ENCODE data around the gene SLCO2A1. TPM values are rescaled to one million over a fixed set of nuclear protein-coding genes. Genes with fewer than 3 reads are reported as not detected.

SLCO2A1 gene
- total RNA-seq, 1 donor, result not detected

DNA sequence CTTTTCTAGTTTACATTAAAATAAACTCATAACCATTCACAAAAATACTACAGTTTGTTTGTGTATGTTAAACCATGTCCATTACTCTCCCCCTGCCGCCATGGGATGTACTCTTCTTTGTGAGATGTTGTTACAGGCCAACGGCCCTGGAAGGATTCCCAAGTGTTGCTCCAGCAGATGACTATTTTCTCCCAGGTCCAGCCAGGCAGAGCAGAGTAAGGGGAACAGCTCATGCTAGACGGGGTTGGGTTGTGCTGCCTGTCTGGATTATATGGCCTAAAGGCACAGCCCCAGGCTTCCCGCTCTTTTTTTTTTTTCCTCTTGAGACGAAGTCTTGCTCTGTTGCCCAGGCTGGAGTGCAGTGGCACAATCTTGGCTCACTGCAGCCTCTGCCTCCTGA lies 24.5 kb upstream of the SLCO2A1 start:
- H3K4me1 ChIP-seq (ENCODE audit: insufficient read depth, low read length), result no peaks in the 10 kb centered on the region
- H3K27me3 ChIP-seq (ENCODE audit: insufficient read depth, low read length), result no peaks in the 10 kb centered on the region
- no peaks in the 10 kb centered on the region for H3K9me3 ChIP-seq (ENCODE audit: low read depth, low read length)
- H3K4me3 ChIP-seq (ENCODE audit: low read length), result no peak overlapping the region

DNA sequence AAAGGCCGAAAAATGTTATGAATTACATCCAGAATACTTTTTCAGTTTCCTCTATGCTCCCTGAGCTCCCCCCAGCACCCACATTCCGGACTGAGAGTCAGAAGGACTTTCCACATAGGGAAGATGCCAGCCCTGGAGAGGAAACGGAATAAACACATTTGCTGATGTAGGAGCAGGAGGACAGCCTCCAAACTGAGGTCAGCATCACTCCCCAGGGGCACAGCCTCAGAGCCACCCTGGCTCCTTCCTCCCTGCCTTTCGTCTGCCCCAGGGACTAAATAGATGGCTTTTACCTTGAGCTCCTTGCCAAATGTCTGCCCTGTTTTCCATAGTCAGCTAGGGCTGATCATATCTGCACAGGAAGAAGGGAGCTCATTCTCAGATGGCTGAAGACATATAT lies 22.6 kb upstream of the SLCO2A1 start:
- H3K4me1 ChIP-seq (ENCODE audit: insufficient read depth, low read length), result no peaks in the 10 kb centered on the region
- no peak overlapping the region for H3K4me3 ChIP-seq (ENCODE audit: low read length)
- H3K27me3 ChIP-seq (ENCODE audit: insufficient read depth, low read length), result no peaks in the 10 kb centered on the region
- no peaks in the 10 kb centered on the region for H3K9me3 ChIP-seq (ENCODE audit: low read depth, low read length)

DNA sequence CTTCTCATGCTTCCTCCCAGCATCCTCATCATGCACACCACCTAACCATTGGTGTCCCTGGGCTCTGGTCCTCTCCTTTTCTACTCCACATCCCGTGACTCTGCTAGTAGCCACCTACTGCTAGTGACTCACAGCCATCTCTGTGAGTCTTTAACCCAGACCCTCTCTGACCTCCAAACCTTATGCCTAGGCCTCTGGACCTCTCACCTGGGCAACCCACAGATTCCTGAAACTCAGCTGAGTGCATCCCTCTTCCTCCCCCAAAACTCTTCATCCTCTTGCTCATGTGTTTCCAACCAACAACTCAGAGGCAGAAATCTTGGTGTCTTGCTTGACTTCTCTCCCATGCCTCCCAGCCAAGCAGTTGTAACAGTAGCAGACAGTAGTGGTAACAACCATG lies 20.0 kb upstream of the SLCO2A1 start:
- no peaks in the 10 kb centered on the region for H3K27me3 ChIP-seq (ENCODE audit: insufficient read depth, low read length)
- H3K4me3 ChIP-seq (ENCODE audit: low read length), result no peak overlapping the region
- H3K9me3 ChIP-seq (ENCODE audit: low read depth, low read length), result no peaks in the 10 kb centered on the region
- H3K4me1 ChIP-seq (ENCODE audit: insufficient read depth, low read length), result no peaks in the 10 kb centered on the region

DNA sequence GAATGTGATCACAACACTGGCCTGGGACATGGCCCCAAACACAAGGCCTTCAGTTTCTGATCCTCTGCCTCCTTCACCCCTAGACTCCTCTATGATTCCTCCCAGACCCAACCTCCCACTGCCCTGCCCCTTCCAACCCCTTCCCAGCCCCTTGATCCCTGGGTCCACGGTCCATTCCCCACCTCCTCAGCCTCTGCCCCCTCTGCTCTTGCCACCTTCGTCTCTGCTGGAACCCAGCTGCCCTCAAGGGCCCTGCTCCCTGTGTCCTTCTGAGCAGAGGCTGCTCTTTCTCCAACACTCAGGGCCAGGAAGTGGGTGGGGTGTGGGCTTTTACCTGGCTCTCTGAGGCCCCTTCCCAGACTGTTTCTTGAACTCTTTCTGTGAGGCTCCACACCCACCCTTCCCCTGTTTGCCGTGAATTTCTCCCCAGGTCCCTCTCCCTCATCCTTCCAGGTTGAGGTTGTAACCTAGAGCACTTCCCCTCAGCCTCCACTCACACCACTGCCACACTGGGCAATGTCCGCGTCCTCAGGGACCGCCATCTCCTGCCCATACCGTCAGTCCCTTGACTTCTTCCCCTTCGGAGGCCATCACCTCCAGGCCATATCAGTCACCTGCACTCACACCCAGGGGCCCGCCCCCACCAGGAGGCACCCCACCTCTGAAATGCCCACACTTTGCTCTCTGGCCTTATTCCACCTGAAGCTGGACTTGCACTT lies 18.7 kb upstream of the SLCO2A1 start:
- no peaks in the 10 kb centered on the region for H3K9me3 ChIP-seq (ENCODE audit: low read depth, low read length)
- H3K4me1 ChIP-seq (ENCODE audit: insufficient read depth, low read length), result no peaks in the 10 kb centered on the region
- no peaks in the 10 kb centered on the region for H3K27me3 ChIP-seq (ENCODE audit: insufficient read depth, low read length)
- H3K4me3 ChIP-seq (ENCODE audit: low read length), result no peak overlapping the region

DNA sequence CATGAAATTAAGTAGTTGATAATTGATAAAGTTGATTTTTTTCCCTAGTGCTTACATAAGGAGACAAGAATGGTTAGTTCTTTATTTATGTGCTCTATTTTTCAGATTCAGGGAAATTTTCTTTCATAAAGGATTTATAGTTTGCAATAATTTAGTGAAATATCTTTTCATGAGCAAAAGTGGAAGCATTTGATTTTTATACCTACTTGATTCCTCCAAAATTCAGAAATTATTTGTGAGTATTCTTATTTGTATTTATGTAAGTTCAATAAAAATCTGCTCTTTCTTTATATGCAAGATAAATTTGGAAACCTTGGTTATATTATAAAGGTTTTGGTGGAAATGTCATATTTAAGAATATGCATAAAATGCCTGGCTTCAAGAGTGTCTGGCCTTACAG lies 14.7 kb upstream of the SLCO2A1 start:
- Histone ChIP-seq H3K27me3 (ENCODE audit: insufficient read depth, low read length) (no peaks in the 10 kb centered on the region), H3K4me3 (ENCODE audit: low read length) (no peak overlapping the region), H3K4me1 (ENCODE audit: insufficient read depth, low read length) (no peaks in the 10 kb centered on the region)

DNA sequence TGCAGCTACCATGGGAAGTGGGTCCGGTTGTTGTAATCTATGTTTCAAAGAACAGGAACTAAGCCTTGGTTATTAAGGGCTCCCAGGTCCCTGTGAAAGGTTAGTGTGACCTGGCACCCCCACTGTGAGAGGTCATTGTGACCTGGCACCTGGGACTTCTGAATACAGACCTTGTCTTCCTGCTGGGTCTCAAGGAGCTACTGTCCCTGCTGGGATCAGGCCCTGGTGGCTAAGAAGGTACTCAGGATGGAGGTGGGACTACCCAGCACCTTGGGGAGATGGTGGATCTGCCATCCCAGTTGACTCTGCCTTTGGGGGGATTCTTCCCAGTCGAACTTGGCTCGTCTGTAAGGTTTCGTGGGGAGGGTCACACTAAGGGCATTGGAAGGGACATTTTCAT lies 10.3 kb upstream of the SLCO2A1 start:
- H3K4me1 ChIP-seq (ENCODE audit: insufficient read depth, low read length), result no peaks in the 10 kb centered on the region
- no peaks in the 10 kb centered on the region for H3K27me3 ChIP-seq (ENCODE audit: insufficient read depth, low read length)
- H3K4me3 ChIP-seq (ENCODE audit: low read length), result no peak overlapping the region
- H3K9me3 ChIP-seq (ENCODE audit: low read depth, low read length), result peaks cover 7% of the 10 kb centered on the region

More for the DNA sequence above, 14.7 kb upstream of the SLCO2A1 start:
- H3K9me3 ChIP-seq (ENCODE audit: low read depth, low read length), result peaks cover 7% of the 10 kb centered on the region

DNA sequence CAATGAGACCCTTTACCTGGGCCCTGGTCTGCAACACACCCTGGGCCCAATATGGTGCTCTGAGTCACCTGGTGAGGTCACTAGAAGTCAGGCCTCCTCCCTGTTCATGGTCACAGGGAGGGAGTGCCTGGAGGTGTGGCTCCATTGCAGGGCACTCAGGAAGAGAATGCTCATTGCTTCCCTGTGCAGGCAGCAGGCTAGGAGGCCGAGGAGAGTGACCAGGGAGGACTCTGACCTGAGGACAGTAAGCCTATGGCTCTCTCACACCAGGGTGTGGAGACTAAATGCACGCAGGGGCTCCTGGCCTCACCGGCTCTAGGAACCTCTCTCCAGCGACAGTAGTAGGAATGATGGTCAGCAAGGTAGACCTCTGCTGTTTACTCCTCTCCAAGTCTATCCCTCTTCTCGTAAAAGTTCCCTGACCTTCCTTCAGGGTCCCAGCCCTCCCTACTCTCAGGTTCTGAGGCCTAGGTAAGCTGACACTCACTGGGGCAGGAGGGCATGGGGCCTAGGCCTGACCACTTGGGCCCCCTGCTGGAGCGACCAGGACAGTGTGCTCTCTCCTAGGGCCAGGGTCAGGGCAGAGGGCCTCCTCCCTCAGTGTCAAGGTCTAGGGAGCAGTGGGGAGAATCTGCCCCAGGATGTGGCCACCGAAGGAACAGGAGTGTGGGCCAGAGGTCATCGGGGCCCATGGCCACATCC lies 9.6 kb upstream of the SLCO2A1 start:
- Histone ChIP-seq H3K4me3 (ENCODE audit: low read length) (no peak overlapping the region), H3K4me1 (ENCODE audit: insufficient read depth, low read length) (no peaks in the 10 kb centered on the region), H3K27me3 (ENCODE audit: insufficient read depth, low read length) (no peaks in the 10 kb centered on the region), H3K9me3 (ENCODE audit: low read depth, low read length) (peaks cover 7% of the 10 kb centered on the region)

DNA sequence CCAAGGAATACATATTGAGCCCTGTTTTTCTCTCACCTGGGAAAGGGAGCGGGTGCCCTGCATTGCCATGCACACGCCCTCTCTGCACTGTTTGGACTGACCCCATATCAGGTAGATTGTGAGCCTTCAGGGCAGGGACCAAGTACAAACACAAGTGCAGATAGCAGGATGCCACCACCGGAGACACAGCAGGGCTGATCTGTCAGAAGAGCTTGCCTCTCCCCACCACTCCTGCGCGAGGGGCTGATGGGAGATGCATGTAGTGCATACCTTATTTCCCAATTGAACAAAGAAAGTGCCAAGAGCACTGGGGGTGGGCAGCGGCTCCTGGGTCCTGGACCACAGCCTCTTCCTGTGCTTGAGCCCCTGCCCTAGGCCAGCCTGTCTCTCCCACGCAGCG lies 9.0 kb upstream of the SLCO2A1 start:
- H3K4me1 ChIP-seq (ENCODE audit: insufficient read depth, low read length), result no peaks in the 10 kb centered on the region
- H3K27me3 ChIP-seq (ENCODE audit: insufficient read depth, low read length), result no peaks in the 10 kb centered on the region
- peaks cover 7% of the 10 kb centered on the region for H3K9me3 ChIP-seq (ENCODE audit: low read depth, low read length)
- no peak overlapping the region for H3K4me3 ChIP-seq (ENCODE audit: low read length)

DNA sequence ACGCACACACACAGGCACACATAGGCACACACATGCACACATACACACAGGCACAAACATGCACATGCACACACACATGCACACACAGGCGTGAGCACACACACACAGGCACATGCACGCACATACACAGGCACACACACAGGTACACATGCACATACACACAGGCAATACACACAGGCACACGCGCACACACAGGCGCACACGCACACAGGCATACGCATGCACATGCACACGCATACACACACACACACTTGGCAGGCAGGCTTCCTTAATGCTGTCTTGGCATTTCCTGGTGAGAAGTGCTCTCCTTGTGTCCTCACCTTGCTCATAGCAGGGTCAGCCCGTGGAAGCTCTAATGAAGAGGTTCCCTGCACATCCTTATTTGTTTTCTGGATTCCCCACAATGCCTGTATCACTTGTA lies 8.4 kb upstream of the SLCO2A1 start:
- Histone ChIP-seq H3K27me3 (ENCODE audit: insufficient read depth, low read length) (no peaks in the 10 kb centered on the region), H3K9me3 (ENCODE audit: low read depth, low read length) (peaks cover 7% of the 10 kb centered on the region), H3K4me1 (ENCODE audit: insufficient read depth, low read length) (no peaks in the 10 kb centered on the region), H3K4me3 (ENCODE audit: low read length) (no peak overlapping the region)

DNA sequence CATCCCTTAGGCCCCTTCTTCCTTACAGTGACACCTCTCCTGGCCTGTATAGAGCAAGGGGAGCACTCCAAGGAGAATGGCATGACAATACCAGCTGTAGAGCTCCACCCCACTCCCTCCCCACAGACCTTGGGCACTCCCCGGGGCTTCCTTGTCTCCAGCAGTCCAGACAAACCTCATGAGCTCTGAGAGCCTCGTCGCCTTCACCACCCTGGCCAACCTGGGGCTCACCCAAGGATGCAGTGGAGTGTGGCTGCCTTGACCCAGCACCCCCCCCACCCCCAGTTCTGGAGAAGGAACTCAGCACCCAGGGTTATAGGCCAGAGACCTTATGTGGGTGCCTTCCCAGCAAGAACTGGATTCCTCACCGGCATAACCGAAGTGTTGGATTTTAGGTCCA lies 7.4 kb upstream of the SLCO2A1 start:
- no peak overlapping the region for H3K4me3 ChIP-seq (ENCODE audit: low read length)
- H3K9me3 ChIP-seq (ENCODE audit: low read depth, low read length), result peaks cover 2% of the 10 kb centered on the region
- no peaks in the 10 kb centered on the region for H3K27me3 ChIP-seq (ENCODE audit: insufficient read depth, low read length)
- H3K4me1 ChIP-seq (ENCODE audit: insufficient read depth, low read length), result no peaks in the 10 kb centered on the region

DNA sequence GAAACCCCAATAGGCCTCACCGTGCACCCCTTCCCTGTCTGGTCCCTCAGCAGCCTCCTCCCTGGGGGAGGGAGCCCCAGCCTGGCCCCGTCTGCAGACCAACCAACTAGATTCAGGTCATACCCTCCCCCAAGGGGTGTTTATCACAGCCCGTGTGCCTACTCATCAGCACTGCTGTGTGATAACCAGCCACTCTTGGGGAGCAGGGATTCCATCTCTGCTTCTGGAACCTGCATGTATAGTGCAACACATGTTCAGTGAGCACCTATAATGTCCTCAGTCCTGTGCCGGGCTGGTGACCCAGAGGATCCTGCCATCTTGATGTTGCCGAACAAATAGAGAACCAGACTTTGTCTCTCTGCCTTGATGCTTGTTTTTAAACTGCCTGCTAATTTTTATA lies 6.6 kb upstream of the SLCO2A1 start:
- Histone ChIP-seq H3K4me3 (ENCODE audit: low read length) (no peak overlapping the region), H3K9me3 (ENCODE audit: low read depth, low read length) (no peaks in the 10 kb centered on the region), H3K27me3 (ENCODE audit: insufficient read depth, low read length) (peaks cover 5% of the 10 kb centered on the region), H3K4me1 (ENCODE audit: insufficient read depth, low read length) (no peaks in the 10 kb centered on the region)

DNA sequence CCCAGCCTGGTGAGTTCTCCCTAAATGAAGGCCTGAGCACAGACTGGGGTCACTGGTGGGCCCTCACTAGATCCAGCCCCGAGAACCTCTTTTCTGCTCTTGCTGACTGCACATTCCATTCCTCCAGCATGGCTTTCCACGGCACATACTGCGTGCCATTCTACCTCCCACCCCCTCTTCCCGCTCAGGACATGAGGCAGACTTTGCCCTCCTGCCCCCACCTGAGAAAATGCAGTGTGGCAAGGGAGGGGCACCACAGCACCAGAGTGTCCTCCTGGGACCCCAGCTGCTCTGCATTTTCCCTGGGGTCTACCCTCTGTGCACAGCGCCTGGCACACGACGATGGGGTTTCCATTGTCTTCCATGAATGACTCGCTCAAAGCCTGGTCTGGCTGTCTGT lies 6.1 kb upstream of the SLCO2A1 start:
- Histone ChIP-seq H3K9me3 (ENCODE audit: low read depth, low read length) (no peaks in the 10 kb centered on the region), H3K4me3 (ENCODE audit: low read length) (no peak overlapping the region), H3K4me1 (ENCODE audit: insufficient read depth, low read length) (no peaks in the 10 kb centered on the region), H3K27me3 (ENCODE audit: insufficient read depth, low read length) (peaks cover 7% of the 10 kb centered on the region)

DNA sequence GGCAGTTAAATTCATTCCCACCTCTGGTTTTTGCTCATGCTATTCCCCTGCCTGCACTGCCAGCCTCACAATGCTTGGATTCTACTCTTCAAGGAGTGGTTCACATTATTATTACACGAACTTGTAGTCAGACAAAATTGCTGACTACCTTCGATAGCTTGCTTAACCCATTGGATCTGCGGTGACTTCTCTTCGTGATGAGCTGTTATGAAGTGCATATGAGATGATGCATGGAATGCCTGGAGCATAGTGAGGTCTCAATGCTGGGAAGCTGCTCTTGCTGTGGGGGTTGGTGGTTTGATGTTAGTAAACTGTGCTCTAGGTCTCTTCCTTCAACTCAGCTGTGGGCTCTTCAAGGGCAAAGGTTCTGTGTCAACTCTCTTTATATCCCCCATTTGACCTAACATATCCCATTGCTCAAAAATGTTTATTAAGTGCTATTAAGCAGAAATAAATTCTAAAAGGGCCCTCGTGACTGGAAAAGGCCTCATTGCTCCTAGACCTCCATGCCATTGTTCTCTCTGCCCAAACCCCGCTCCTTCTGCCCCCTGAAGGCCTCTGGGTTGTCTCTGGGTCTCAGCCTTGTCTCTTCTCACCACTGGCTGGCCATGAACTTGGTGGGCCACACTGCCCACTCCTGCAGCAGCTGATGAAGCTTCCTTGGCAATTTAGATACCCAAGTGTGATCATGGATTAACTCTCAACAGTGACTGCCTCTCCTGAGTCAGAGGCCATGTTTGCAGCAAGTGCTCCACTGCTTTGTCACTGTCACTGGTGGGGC lies 4.5 kb upstream of the SLCO2A1 start:
- H3K4me1 ChIP-seq (ENCODE audit: insufficient read depth, low read length), result no peaks in the 10 kb centered on the region
- peaks cover 11% of the 10 kb centered on the region for H3K27me3 ChIP-seq (ENCODE audit: insufficient read depth, low read length)
- no peaks in the 10 kb centered on the region for H3K9me3 ChIP-seq (ENCODE audit: low read depth, low read length)
- no peak overlapping the region for H3K4me3 ChIP-seq (ENCODE audit: low read length)

DNA sequence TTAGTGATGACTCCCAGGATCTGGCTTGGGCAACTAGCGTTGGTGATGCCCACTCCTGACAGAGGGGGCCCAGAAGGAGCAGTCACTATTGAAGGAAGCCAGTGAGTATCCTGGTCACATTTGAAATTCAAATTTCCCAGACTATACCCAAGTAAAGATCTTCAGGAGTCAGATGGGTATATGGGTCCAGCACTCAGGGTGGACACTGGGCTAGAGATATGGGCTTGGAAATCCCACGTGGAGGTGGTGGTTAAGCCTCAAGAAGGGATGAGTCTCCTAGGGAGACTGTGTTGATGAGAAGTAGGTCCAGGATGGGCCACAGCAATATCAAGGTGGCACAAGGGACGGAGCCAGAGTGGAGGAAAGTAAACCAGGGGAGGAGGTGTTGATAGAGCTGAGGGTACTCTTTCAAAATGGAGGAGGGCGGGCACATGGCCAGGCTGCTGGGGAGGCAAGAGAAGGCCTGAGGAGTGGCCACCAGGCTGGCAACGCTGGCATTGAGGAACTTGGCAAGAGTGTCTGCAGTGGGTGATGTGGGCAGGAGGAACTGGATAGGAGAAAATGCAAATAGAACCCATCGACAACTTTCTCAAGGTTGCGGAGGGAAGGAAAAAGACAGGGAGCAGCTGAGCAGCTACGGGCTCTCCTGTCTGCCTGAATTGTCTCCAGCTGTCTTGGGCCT lies 3.7 kb upstream of the SLCO2A1 start:
- H3K9me3 ChIP-seq (ENCODE audit: low read depth, low read length), result no peaks in the 10 kb centered on the region
- no peaks in the 10 kb centered on the region for H3K4me1 ChIP-seq (ENCODE audit: insufficient read depth, low read length)
- H3K4me3 ChIP-seq (ENCODE audit: low read length), result no peak overlapping the region
- peaks cover 18% of the 10 kb centered on the region for H3K27me3 ChIP-seq (ENCODE audit: insufficient read depth, low read length)

DNA sequence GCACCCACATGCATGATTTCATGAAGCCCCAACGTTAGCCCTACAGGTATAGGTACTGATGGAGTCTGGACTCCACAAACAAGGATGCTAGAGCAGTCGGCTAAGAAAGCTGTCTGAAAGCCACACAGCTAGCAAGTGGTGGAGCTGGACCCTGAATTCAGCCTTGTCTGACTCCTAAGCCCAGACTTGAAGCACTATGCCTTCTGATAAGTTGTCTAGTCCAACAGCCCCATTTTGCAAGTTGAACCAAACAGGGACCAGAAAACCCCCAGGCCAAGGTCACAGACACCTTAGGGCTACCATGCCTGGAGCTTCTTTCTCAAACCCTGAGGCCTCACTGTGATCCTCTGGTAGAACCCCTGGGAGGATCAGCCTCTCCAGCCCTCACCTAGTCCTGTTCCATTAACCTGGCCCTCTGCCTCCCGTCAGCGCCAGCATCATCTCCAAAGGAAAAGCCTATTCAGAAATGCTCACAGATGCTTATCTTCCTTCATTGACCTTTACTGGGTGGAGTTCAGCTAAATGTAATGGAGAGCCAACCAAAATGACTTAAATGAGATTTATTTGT lies 1.7 kb upstream of the SLCO2A1 start:
- H3K27me3 ChIP-seq (ENCODE audit: insufficient read depth, low read length), result peaks cover 29% of the 10 kb centered on the region
- no peak overlapping the region for H3K4me3 ChIP-seq (ENCODE audit: low read length)
- H3K9me3 ChIP-seq (ENCODE audit: low read depth, low read length), result no peaks in the 10 kb centered on the region
- H3K4me1 ChIP-seq (ENCODE audit: insufficient read depth, low read length), result no peaks in the 10 kb centered on the region
